Prostate gland (tissue), 2 donors: ENCODE results near the gene RIMS1.

Experiments
- CTCF ChIP-seq, 4 experiments: fragments of 200-600 bp in 2 of 4; fragments of 450-650 bp in 2 of 4; sonication (generic) in 2 of 4; IDR thresholded peaks; 1 replicate in 3 of 4; 2 replicates in 1 of 4; pipeline ENCODE4 v1.5.1; 2016 to 2019; ENCODE audit warnings: antibody characterized with exemption in 4 of 4, mild to moderate bottlenecking in 2 of 4, moderate library complexity in 2 of 4
- POLR2A ChIP-seq: fragments of 450-650 bp; IDR thresholded peaks from one replicate; pipeline ENCODE4 v1.6.1; 2016; ENCODE audit warnings: antibody characterized with exemption, mild to moderate bottlenecking
- POLR2AphosphoS5 ChIP-seq: sonication (generic); formaldehyde crosslinking; IDR thresholded peaks from one replicate; pipeline ENCODE4 v1.6.1; 2017; ENCODE audit warnings: antibody characterized with exemption

- TF ChIP-seq CTCF (IDR thresholded peaks at IDR 0.05): no peak
- no peak for TF ChIP-seq POLR2A
- no peak for TF ChIP-seq POLR2AphosphoS5
Measured at GRCh38 chr6:71892641-71893040, 6.3 kb downstream of the RIMS1 start.
